Stomach smooth muscle (tissue), 2 donors: ENCODE results near the gene CCDC188.

Experiments
- H3K27ac ChIP-seq: one replicate; pipeline ENCODE4 v1.7.0; 2013; ENCODE audit warnings: mild to moderate bottlenecking, low read length, inconsistent platforms
- H3K27me3 ChIP-seq, 2 donors: one replicate each; pipeline ENCODE4 v1.7.0; 2013; ENCODE audit warnings: low read length in 2 of 2; ENCODE audit not compliant: insufficient read depth in 2 of 2, control insufficient read depth in 1 of 2
- H3K36me3 ChIP-seq, 2 donors: one replicate each; pipeline ENCODE4 v1.7.0; 2013; ENCODE audit warnings: low read length in 2 of 2; ENCODE audit not compliant: control insufficient read depth in 2 of 2, insufficient read depth in 2 of 2
- H3K4me1 ChIP-seq: one replicate; pipeline ENCODE4 v1.7.0; 2013; ENCODE audit warnings: low read length; ENCODE audit not compliant: control insufficient read depth, insufficient read depth
- H3K4me3 ChIP-seq, 2 donors: one replicate each; pipeline ENCODE4 v1.7.0; 2013; ENCODE audit warnings: low read length in 2 of 2
- H3K9ac ChIP-seq, 2 donors: one replicate each; pipeline ENCODE4 v1.7.0; 2013; ENCODE audit warnings: low read length in 2 of 2, mild to moderate bottlenecking in 1 of 2
- H3K9me3 ChIP-seq, 2 donors: one replicate each; pipeline ENCODE4 v1.7.0; 2013; ENCODE audit warnings: low read length in 2 of 2; ENCODE audit not compliant: control insufficient read depth in 2 of 2
- donor health status: healthy.
- donor health status: Pancreatic carcinoma.

The CCDC188 gene

GRCh38 chr22:20192972-20193760, 42.3 kb upstream of the CCDC188 start:
- H3K4me1 ChIP-seq = no peaks in the 10 kb centered on the region
- no peak overlapping the region for H3K4me3 ChIP-seq
- H3K36me3 ChIP-seq = no peaks in the 10 kb centered on the region
- H3K27ac ChIP-seq = no peak overlapping the region
- H3K9ac ChIP-seq = no peak overlapping the region
- no peaks in the 10 kb centered on the region for H3K27me3 ChIP-seq
- H3K9me3 ChIP-seq = no peaks in the 10 kb centered on the region

- Histone ChIP-seq H3K9ac (no peak overlapping the region), H3K36me3 (no peaks in the 10 kb centered on the region), H3K9me3 (no peaks in the 10 kb centered on the region), H3K4me3 (no peak overlapping the region), H3K27ac (no peak overlapping the region), H3K4me1 (no peaks in the 10 kb centered on the region), H3K27me3 (no peaks in the 10 kb centered on the region)
Observed at GRCh38 chr22:20192293-20192971, 41.6 kb upstream of the CCDC188 start.

GRCh38 chr22:20191803-20192202, 40.9 kb upstream of the CCDC188 start:
- Histone ChIP-seq H3K9me3 (no peaks in the 10 kb centered on the region), H3K4me1 (no peaks in the 10 kb centered on the region), H3K27me3 (no peaks in the 10 kb centered on the region), H3K27ac (no peak overlapping the region), H3K9ac (no peak overlapping the region), H3K36me3 (no peaks in the 10 kb centered on the region), H3K4me3 (no peak overlapping the region)

- Histone ChIP-seq H3K27me3 (no peaks in the 10 kb centered on the region), H3K9me3 (no peaks in the 10 kb centered on the region), H3K36me3 (no peaks in the 10 kb centered on the region), H3K4me3 (no peak overlapping the region), H3K4me1 (no peaks in the 10 kb centered on the region), H3K9ac (no peak overlapping the region), H3K27ac (no peak overlapping the region)
Observed at GRCh38 chr22:20191000-20191515, 40.2 kb upstream of the CCDC188 start.

DNA sequence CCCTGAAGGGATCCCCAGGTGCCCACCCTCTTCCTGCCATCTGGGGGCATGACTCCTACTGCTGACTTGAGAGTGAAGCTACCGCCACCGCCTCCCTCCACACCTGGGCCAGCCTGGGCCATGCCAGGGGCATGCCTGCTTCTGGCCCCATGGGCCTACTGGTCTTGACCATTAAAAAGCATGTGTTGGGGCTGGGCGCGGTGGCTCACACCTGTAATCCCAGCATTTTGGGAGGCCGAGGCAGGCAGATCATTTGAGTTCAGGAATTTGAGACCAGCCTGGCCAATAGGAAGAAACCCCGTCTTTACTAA, 37.7 kb upstream of the CCDC188 start:
- H3K9me3 ChIP-seq = no peaks in the 10 kb centered on the region
- H3K9ac ChIP-seq = no peak overlapping the region
- H3K27me3 ChIP-seq = no peaks in the 10 kb centered on the region
- no peak overlapping the region for H3K4me3 ChIP-seq
- H3K27ac ChIP-seq = no peak overlapping the region
- H3K4me1 ChIP-seq = no peaks in the 10 kb centered on the region
- H3K36me3 ChIP-seq = no peaks in the 10 kb centered on the region

DNA sequence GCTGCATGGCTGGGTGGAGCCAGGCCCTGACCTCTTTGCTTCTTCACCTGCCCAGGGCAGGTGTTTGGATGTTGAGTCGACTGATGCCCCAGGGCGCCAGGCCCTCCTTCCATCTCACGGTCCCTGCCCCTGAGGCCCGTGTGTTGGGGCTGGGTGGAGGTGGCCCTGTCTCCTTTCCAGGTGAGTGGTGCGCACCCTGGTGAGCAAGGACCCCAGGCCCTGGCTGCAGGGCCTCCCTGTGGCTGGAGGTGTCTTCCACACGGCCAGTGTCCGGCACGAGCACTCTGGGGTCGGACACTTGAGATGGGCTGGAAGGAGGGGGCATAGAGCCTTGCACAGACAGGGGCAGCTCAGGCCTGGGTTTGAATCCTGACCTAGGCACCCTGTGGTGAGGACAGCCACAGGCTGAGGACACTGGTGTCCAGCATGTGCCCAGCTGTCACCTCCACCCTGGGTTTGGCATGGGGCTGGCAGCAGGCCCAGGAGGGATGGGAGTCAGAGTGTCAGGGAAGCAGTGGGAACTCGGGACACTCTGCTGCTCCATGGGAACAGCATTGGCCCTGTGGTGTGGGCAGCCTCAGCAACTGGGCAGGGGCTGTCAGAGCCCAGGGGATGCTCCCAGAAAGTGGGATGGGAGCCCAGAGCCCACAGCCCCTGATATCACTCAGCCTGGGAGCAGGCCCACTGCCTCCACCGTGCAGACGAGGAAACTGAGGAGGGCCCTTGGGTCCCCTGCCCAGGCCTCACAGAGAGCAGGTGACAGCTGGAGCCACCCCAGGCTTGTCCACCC, 37.1 kb upstream of the CCDC188 start:
- H3K36me3 ChIP-seq = no peaks in the 10 kb centered on the region
- no peak overlapping the region for H3K4me3 ChIP-seq
- no peaks in the 10 kb centered on the region for H3K4me1 ChIP-seq
- no peaks in the 10 kb centered on the region for H3K27me3 ChIP-seq
- no peak overlapping the region for H3K27ac ChIP-seq
- no peak overlapping the region for H3K9ac ChIP-seq
- no peaks in the 10 kb centered on the region for H3K9me3 ChIP-seq

- Histone ChIP-seq H3K27ac (no peak overlapping the region), H3K4me1 (no peaks in the 10 kb centered on the region), H3K9ac (no peak overlapping the region), H3K9me3 (no peaks in the 10 kb centered on the region), H3K4me3 (no peak overlapping the region), H3K27me3 (no peaks in the 10 kb centered on the region), H3K36me3 (no peaks in the 10 kb centered on the region)
Observed at GRCh38 chr22:20186871-20187546, 36.2 kb upstream of the CCDC188 start.

GRCh38 chr22:20186183-20186870, 35.5 kb upstream of the CCDC188 start:
- no peaks in the 10 kb centered on the region for H3K9me3 ChIP-seq
- H3K27me3 ChIP-seq = no peaks in the 10 kb centered on the region
- no peak overlapping the region for H3K9ac ChIP-seq
- no peak overlapping the region for H3K4me3 ChIP-seq
- no peak overlapping the region for H3K27ac ChIP-seq
- H3K4me1 ChIP-seq = no peaks in the 10 kb centered on the region
- H3K36me3 ChIP-seq = no peaks in the 10 kb centered on the region

DNA sequence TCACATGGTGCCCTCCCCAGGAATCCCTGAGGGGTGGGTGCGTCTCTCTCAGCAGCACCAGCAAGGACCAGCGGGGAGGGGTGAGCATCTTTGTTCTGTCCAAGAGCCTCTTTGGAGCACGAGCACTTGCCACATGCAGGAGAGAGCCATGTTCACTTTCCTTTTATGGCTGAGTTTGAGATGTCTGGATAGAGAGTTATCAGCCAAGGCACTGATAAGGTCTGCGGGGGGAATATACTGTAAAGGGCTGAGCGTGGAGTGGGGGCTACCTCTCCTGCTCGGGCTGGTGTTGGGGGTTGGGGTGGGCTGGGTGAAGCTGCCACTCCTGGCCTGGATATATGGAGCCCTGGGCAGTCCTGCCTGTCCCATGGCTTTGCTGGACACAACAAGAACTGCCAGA, 34.9 kb upstream of the CCDC188 start:
- H3K27ac ChIP-seq = no peak overlapping the region
- H3K4me1 ChIP-seq = no peaks in the 10 kb centered on the region
- H3K9me3 ChIP-seq = no peaks in the 10 kb centered on the region
- H3K4me3 ChIP-seq = no peak overlapping the region
- no peaks in the 10 kb centered on the region for H3K27me3 ChIP-seq
- H3K36me3 ChIP-seq = no peaks in the 10 kb centered on the region
- H3K9ac ChIP-seq = no peak overlapping the region
